SIG-M5 treated with dmso at 0.1 percent for 504 hours (cell line): ENCODE data around the gene BACH1.
"Not testable (repeated sequence)": the region's sequence is repeated elsewhere in the genome, so short reads cannot be mapped to it uniquely, and the experiment has no call there.

ENCODE experiments used
- DNase-seq: peaks from one replicate; lab custom pipeline; 2025; ENCODE audit not compliant: unreplicated experiment; lab: John Stamatoyannopoulos, UW

BACH1 gene

GRCh38 chr21:29342363-29342957 lies 43.7 kb downstream of the BACH1 start:
- no peak for DNase-seq

DNA sequence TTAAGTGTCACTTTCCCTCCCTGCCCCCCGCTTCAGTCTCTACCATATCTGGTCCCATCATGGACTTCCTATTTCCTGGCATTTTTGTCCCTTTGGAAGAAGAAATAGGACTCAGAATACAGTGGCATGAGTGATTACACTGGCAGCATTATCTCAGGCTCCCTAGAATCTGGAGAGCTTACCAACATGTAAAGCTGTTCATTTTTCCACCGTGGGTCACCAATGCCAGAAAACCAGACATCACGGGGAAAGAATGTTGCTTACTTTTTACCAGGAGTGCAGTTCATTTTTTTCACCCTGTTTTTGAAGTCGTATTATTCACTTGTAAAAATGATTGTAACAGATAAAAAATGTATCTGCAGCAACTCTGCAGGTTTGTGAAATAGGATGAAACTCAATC lies 44.8 kb downstream of the BACH1 start:
- DNase-seq = no peak

DNA sequence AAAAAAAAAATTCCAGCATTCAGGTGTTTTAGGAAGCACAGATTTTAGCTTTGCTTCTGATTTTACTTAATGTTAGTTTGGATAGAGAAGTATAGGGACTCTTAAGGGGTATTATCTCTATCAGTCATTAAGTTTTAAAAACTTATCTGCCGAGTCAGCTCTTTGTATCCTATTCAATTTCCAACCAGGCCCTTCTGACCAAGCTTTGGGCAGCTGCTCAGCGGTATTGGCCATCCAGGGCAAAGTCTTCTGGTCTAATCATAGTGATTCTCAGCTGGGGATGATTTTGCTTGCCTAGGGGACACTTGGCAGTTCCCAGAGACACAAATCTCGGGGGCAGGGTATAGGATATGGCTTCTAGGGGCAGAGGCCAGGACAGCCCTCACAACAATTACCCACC lies 47.6 kb downstream of the BACH1 start:
- DNase-seq = no peak

DNA sequence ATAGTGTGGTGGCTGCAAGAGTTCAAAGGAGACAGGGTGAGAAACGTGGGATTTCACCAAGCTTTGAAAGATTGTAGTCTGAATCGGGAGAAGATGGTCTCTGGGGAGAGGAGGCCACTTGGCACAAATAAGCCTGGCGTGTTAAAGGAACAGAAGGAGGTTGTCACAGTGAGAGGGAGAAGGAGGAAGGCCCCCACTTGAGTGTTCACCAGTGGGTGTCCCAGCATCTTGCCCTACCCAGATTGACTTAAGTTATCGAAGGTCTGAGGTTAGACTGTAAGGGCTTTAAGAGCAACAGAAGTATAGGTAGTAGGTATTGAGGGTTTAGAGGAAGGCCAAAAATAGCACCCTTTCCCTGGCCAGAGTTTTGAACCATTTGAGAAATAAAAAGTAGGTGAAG lies 48.0 kb downstream of the BACH1 start:
- no peak for DNase-seq

DNA sequence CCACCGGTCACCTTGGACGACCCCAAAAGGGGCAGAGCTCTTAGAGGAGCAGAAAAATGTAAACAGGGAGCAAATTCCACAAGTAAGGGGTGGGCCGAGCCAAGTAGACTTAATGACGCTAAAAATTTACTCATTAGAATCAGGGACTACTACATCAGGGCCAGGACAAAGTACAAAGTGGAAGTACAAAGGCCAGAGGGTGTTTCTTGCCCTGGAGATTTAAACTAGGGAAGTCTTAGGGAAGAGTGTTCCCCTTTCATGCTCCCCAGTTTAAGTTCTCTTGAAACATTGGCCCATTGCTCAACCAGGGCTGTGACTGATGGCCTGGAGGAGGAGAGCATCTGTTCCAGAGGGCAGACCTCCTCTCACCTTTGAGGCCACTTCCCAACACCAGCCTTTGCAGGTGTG lies 48.6 kb downstream of the BACH1 start:
- DNase-seq = peak; percentile 27

- DNase-seq = no peak
Observed at GRCh38 chr21:29349702-29350101, 51.0 kb downstream of the BACH1 start.

DNA sequence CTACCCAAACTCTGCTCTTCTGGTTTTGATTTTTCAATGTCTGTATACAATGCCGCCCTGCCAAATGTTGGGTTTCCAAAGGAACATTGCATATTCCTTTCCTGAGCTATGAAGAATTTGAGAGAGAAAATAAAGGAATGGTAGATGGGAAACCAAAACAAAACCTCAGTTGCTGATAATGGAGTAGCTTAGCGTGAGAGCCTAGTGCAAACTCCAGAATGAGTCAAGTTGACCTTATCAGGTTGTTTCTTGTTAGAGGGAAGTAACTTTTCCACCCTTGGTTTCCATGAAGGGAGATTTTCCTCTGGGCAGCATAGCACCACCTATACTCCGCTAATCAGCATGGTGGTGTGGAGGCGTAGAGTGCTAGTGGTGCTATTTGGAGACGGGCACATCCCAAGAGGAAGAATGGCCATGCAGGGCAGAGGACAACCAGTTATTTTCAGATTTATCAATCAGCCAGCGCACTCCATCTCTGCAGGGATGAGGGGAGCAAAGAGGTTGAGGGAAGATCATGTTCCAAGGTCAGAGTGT lies 51.6 kb downstream of the BACH1 start:
- DNase-seq = no peak

DNA sequence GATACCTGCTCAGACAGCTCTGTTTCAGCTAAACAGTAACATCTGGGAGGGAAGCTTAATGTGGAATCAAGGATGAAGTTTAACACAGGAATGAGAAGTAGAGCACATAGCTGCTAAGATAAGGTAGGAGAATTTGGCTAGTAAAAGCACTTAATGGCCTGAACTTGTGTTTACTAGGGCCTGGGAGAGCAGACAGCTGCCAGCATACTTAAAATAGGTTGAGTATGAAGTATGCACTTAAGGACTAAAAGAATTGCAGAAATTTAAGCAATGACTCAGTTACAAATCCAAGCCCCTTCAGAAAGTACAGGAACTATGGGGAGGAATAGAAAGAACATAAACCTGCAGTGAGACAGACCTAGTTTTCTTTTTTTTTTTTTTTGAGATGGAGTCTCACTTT lies 53.0 kb downstream of the BACH1 start:
- no peak for DNase-seq

DNA sequence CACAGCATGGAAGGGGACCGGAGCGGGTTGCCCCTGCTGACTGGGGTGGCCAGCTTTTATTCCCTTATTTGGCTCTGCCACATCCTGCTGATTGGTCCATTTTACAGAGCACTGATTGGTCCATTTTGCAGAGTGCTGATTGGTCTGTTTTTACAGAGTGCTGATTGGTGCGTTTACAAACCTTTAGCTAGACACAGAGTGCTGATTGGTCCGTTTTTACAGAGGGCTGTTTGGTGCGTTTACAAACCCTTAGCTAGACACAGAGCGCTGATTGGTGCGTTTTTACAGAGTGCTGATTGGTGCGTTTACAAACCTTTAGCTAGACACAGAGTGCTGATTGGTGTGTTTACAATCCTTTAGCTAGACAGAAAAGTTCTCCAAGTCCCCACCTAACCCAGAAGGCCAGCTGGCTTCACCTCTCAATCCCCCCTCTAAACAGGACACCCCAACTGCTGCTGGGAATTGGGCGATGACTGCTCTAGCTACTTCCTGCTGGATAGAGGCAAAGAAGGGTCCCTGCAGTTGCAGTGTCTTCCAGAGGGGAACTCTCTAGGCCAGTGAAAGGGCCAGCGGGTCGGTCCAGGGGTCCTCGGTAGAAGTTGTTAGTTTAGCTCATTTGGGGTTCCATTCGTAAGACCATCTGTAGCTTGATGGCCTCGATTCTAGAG lies 56.5 kb downstream of the BACH1 start:
- not testable (repeated sequence) for DNase-seq

DNA sequence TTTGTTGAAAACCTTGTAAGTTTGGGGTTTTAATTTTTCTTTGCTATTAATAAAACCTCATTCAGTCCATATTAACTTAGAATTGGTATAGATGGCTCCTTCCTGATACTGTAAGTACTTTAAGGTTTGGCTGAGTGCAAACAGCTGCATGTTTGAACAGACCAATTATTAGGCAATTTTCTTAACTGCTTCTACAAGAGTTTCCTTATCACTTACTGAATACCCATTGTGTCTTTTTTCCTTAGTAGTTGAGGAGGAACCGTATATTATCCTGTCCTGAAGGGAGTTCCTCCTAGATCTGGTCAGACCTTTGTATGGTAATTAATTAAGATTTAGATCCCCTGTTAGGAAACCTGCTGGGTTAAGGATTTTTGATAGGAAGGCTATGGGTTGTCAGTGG lies 57.6 kb downstream of the BACH1 start:
- not testable (repeated sequence) for DNase-seq

- peak; percentile 5 for DNase-seq
Observed at GRCh38 chr21:29356810-29357209, 58.1 kb downstream of the BACH1 start.

GRCh38 chr21:29359718-29360117 lies 61.0 kb downstream of the BACH1 start:
- DNase-seq = no peak

GRCh38 chr21:29360799-29361765 lies 62.4 kb downstream of the BACH1 start:
- DNase-seq = peak; percentile 6

DNA sequence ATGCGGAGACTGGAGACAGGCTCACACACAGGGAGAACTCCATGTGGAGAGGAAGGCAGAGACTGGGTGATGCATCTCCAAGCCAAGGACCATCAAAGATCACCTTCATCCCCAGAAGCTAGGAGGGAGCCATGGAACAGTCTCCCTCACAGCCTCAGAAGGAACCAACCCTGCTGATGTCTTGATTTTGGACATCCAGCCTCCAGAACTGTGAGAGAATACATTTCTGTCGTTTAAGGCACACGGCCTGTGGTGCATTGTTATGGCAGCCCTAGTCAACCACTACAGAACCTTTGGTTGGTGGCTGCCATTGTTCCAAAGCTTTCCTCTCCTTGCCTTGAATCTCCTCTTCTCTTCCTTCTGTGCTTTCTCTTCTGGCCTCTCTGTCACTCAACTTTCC lies 64.0 kb downstream of the BACH1 start:
- no peak for DNase-seq

DNA sequence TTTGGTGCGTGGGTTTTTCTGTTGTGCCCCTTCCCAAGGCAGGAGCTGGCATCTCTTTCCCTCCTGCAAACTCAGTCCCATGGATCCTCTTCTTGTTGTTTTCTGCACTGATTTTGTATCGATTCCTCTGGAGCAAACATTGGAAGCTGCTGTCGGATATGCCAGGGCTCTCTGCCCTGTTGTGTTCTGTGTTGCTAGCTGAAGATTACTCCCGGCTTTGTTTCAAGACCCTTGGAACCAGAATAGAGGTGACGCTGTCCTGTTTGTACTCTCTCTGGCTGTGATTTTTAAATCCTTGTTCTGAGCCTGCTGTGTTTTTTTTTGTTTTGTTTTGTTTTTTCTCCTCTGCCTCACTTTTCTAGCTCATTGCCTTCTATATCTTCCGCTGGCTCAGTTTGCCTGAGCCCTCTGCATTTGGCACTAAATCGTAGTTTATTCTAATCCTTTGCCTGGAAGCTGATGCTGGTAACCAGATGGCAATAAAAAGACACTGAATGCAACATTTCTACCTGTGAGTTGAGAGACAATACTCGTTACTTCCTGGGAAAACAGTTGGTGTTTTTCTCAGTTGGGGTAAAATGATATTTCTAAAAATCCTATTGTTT lies 67.0 kb downstream of the BACH1 start:
- DNase-seq = no peak

DNA sequence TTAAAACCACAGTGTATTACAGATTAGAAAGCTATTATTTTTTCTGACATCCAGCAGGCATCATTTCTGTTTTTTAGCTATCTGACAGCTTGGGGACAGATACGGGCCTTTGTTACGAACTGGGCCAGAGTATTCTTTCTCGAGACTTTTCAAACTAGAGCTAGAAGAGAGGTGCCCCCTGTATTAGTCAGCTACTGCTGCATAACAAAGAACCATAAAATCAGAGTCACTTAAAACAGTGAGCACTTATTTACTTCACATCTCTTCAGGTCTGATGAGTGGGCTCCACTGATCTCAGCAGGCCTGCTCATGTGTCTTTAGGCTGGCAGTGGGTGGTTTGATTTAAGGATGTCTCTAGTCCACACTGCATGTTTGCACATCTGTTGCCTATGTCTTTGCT lies 67.8 kb downstream of the BACH1 start:
- no peak for DNase-seq

DNA sequence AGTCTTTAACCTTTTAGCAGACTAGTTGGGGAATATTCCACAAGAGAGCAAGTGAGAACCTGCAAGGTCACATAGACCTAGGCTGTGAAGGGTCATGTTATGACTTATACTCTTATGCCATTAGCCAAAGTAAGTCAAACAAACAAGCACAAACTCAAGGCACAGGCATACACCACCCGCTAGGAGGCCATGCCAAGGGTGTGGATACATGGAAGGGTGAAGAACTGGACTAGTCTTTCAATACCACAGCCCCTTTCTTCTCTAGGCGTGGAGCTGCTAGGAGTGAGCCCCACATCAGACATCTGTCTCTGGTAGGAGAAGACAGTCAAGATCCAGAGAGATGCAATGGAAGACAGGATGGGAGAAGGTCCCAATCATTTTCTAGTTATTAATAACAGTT lies 68.6 kb downstream of the BACH1 start:
- DNase-seq = no peak

DNA sequence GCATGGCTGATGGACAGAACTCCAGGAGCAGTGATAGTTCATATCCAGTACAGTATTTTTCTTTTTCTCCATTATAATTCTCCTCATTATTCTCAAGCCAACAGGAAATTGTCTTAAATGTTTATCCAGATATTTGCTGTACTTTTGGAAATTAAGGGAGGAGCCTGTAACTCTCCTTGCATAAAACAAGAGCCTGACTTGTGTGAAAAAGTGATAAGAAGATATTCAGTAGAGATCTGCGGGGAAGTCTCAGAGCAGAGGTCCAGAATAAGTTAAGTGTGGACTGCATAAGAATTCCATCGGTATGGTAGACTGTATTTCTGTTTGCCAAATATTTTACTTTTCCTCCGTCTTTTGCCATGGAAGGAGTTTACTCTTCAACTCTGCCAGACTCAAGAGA lies 70.2 kb downstream of the BACH1 start:
- no peak for DNase-seq

GRCh38 chr21:29371464-29371863 lies 72.7 kb downstream of the BACH1 start:
- DNase-seq = no peak

DNA sequence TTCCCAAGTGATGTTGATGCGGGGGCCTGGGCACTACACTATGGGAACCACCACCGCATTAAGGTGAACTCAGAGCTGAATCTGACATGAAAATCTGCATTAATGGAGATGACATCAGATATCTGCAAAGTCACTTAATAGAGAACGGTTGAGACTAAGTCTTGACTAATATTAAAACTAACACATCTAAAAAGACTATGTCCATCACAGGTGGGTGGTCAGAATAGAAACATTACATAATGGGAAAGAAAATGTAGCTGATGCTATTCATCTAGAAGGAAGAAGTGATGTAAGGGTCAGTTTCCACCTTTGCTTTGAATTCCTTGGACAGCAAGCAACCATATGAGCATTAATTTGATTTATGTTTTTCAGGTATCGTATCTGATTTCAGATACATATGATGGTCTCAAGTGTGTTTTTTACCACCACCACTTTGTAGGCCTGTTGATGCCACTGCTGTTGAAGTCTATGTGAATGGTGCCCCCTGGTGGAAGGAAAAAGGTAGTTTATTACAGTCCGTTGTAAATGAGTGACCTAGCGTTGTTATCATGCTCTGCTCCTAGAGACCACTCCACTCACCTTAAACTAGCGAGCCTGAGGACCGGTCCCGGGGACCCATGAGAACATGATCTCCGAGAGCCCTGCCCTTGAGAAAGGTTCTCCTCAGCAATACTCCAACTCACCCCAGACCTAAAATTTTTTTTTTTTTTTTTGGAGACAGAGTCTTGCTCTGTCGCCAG lies 73.5 kb downstream of the BACH1 start:
- peak; percentile 89 for DNase-seq

- DNase-seq = no peak
Observed at GRCh38 chr21:29374481-29374880, 75.8 kb downstream of the BACH1 start.
